NCI-H748 (cell line): ENCODE data around the gene DLG2.

ENCODE experiments used
- DNase-seq: peaks from one replicate; lab custom pipeline; 2025; ENCODE audit not compliant: unreplicated experiment; lab: John Stamatoyannopoulos, UW

Gene DLG2

DNA sequence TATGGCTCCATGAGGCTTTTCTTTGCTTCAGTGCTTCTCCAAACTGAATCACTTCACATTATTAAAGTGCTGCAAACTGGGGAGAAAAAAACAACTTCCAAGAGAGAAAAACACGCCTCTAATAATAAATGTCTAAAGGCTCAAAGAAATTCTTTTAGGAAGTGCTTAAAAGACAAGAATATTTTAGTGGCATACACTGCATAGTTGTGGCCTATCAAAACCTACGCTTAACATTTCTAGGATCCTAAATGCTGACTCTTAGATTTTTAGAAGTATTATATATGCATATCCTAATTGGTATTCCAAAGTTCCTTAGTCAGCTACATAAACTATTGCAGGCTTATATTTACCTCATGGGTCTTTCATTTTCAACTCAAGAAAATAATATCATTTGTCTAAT, 1462.0 kb downstream of the DLG2 start:
- DNase-seq, result no peak

DNA sequence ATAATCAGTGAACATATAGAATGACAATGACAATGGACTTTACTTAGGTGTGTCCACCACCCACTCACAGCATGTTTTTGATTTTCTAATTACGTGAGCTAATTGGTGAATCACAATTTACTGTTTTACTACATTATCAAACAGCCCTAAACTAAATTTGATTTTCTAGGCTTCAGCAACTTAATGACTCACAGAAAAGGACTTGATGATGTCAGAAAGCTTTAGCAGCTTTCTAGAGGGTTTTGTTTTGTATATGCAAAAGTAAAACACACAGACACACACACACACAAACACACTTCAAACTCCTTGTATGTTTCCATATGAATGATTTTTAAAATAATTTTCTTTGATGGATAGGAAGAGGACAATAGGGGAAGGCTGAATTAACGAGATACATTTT, 1462.4 kb downstream of the DLG2 start:
- DNase-seq, result no peak

DNA sequence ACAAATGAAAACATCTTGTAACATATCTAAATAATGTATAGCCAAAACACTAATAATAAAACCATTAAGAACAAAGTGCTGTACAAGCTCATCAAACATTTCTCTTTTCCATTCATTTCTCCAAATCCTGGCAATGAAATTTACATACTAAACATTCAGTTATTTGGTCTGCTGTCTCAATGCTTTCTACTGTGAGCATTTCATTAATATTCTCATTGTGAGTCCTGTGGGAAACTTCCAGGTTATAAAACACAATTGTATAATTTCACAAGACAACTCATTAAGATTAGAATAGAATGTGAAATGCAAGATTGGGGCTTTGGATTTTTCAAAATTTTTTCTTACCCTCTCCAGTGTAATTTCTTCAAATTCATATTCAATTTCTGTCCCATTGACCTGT, 1464.0 kb downstream of the DLG2 start:
- no peak for DNase-seq

DNA sequence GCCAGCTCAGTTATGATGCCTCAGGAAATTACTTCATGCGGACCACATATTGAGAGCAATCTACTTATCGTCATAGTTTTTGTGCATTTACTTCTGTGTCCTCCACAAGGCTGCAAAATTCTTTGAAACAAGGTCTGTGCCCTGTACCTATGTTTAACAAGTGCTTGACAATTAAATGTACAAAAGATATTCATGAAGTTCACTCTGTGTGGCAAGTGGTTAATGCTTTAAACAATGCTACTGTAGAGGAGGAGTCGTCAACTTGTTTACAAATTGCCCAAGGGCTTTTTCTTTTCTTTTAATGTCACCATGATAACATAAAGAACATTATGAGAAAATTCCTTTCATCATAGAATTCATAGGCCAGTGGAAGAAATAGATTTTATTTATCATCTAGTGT, 1469.5 kb downstream of the DLG2 start:
- DNase-seq, result no peak

DNA sequence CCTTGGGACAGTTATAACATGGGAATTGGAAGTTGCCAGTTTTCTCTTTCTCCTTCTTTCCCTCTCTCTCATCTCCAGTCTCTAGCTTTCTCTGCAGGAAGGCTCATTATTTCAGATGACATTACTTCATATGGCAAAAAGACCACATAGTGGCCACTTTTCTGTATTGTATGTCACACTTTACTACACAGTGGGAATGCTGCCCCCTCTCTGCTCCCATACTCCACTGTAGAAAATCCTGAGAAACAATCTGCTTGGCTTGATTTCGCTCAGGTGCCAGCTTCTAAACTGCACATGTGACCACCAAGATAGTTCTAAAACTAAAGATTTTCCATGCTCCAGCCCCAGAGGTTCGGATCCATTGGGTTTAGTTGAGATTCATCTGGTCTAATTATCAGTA, 1480.3 kb downstream of the DLG2 start:
- DNase-seq, result no peak

DNA sequence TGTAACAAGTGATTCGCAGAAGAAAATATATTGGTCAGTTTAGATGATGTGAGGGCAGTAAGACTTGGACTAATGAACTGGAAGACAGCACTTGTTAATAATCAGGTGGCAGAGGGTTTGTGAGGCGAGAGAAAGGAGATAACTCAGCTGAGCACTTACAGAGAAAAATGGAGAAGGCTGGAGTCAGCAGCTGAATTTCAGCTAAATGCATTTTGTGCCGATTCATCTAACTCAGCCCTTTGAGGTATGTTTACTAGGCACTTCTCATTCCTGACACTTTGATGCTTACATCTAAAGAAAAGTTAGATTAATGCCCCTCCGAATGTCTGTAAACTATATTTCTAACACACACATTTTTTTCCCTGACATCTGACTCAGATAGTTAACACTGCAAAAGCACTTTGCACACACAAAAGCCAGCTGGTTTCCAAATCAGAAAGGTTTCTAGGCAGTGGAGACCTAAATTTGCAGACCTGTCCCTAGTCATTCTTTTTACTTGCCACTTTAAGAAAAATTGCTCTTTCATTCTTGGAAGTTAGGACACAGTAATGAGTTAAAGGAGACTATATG, 1481.4 kb downstream of the DLG2 start:
- DNase-seq, result no peak

DNA sequence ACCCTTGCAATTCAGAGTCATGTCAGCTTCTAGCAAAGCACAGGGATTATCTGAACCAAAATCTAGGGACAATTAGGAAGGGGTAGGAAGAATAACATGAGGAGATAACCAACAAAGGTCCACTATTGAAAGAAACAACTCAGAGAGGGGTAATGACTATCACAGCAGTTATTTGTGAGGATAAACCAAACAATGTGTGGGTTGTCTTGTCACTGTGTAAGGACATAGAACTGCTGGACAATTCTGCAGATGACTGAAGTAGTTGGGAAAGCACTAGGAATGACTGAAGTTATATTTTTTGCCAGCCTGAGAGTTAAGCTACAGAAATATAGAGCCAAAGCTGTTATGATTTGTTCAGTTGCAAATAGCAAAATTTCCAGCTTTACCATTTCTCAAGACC, 1482.6 kb downstream of the DLG2 start:
- no peak for DNase-seq

DNA sequence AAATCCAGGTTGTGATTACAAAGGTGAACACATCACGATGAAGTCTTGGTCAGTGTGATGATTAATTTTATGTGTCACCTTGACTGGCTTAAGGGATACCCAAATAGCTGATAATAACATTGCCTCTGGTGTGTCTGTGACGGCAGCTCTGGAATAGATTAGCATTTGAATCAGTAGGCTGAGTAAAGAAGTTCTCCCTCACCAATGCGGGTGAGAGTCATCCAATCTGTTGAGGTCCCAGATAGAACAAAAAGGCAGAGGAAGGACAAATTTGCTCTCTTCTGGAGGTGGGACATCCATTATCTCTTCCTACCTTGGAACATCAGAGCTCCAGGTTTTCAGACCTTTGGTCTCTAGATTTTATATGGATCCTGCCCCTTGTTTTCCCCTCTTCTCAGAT, 1484.7 kb downstream of the DLG2 start:
- DNase-seq, result no peak

DNA sequence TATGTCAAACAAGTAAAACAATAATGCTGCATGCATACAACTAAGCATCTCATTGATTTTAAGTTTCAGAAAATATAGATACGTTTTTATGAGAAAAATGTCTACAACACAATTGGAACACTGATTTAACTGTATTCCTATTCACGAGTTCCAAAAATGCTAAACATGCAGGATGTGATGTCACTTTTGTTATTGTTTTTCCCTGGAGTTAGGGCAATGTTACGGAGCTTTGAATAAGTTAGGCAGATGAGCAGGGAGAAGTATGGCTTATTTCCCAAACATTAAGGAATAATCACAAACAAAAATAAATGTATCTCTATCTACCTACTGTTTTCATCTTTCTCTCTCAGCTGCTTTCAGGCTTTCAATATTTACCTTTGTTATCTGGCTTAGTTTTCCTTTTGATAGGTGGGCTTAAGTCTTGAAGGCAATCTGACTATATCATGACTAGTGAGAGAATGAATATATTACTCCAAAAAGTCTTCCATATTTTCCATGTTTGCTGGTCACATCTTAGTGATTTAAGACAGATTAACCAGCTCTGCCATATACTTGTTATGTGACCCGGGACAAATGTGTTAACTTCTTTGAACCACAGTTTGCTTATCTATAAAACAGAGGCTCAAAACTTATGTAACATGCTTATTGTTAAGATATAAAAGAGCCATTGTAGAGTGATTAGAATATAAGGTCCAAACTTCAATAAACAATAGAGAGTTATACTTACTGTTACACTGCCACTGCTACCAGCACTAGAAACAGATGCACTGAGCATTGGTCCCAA, 1486.6 kb downstream of the DLG2 start:
- no peak for DNase-seq

DNA sequence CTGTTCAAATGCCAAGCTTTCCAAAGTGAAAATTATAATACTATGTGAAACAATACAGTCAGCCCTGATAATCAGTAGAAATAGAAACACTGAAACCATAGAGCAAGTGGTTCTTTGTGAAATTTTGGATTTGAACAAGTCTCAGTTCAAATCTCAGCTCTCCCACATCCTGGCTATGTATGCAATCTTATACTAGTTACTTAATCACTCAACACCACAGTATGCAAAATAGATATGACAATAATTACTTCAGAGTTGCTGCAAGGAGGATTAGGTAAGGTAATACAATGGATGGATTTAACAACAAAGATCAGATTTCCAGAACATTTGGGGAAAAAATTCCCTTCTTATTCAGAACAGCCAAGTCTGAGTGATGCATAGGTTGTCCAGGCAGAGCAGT, 1489.2 kb downstream of the DLG2 start:
- DNase-seq, result no peak

DNA sequence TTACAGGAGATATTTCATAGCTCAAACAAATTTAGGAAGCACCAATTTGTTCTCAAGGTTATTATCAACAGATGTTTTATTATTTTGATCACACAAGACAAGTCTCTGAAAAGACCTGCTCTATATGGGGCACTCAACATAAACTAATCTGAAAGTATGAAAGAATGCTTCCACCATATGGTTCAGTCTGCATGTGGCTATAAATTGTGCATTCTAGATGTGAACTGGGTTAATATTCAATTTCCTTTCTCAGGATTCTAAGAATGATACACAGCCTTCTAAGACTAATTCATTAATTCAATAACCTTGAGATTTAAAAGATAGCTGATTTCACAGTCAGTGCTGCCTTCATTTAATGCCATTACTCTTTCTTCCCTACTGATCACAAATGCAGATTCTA, 1489.6 kb downstream of the DLG2 start:
- DNase-seq, result no peak

DNA sequence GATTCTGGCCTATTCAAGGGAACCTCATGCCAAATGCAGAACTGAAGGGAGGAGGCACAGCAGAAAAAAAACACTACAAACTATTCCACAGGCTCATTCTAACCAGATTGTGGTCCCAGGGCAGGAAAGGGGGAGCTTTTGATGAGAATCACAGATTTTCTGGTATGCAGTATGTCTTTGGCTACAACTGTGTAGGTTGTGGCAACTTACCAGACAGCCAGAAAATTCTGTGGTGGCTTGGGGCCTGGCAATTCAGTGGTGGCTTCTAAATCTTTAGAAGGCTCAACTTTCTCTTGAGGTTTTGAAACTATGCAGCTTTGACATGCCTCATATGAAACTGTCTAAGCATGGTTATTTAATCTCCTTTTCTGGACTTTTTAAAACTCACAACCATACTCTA, 1490.2 kb downstream of the DLG2 start:
- DNase-seq, result no peak

DNA sequence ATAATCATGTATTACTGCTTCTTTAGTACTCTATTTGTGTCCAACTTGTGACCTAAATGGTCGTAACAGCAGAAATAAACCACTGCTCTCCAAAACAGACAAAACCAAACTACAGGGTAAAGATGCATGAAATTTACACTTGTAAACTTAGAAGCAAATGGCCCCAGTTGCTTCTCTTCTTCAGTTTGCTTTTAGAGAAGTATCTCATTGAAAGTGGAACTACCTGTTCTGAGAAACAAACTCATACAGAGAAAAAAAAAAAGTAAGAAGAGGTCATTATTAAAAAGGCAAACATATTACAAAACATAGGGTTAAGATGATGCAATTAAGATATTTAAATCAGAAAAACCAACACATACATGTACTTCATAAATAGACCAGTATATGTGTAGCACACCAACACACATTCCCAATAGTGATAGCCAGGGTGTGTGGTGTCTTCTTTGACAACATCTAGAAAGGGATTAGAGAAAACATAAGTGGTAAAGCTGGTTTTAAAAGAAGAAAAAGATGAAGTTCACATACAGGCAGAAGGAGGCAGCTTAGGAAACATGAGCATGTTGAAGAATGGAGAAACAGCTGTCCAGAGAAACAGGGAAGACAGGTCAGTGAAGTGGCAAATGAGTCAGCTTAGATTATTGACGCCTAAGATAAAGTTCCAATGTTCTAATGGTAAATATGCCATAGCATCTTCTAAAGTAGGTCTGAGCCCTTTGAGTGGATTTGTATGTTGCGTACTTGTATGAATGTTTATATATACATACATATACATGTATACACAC, 1496.3 kb downstream of the DLG2 start:
- DNase-seq, result no peak

DNA sequence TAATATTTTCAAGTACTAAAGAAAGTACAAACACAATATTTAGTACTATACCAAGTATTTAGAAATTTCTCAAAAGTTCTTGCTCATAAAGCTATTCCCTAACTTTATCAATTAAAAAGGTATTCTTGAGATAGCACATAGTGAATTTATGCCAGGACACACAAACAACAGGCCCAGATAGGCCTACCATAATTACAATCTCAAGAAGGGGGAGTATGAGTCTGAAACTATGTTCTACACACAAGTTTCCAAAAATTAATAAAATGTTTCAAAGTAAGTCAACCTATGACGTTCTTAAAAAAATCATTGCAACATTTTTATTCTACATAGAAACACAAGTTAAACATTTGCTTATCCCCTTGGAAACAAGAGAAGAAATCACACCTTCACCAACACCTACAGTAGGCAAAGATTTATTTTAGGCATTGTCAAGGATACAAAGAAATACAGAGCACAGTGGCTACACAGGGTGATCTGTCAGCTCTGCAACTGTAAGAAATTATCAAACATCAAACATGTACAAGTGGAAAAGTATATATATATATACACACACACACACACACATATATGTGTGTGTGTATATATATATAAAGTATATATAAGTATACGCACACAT, 1497.1 kb downstream of the DLG2 start:
- DNase-seq, result no peak

DNA sequence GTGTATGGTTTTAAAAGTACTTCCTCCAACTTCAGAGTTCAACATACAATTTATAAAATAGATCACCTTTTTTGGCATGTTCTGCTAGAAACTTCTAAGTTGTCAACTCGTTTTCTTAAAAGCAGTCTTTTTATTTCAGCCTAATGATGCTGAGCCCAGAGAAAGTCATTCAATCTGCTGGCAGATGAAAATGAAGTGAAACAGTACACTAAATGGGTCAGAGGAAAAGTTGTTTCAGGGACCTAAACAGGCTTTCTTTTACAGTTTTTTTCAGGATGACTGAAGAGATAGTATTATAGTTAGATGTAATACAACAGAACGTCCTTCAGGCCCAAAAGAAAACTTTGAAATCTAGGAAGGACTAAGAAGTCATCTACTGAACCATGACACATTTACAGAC, 1498.3 kb downstream of the DLG2 start:
- no peak for DNase-seq

DNA sequence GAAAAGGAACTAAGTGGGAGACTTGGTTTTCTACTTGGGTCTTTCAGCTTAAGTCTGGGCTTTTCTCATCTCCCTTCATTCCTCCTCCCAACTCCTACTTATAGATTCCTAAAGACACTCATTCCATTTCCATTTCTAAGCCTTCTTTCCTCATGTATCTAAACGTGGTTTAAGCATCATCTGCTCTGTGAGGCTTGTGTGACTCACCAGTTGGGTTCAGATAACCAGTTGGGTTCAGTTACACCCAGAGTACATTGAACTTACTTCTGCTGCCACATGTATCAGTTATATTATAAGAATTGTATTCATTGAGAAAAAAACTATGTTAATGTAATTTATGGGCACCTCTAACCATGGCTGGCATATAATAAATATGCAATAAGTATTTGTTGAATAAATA, 1509.8 kb downstream of the DLG2 start:
- no peak for DNase-seq

DNA sequence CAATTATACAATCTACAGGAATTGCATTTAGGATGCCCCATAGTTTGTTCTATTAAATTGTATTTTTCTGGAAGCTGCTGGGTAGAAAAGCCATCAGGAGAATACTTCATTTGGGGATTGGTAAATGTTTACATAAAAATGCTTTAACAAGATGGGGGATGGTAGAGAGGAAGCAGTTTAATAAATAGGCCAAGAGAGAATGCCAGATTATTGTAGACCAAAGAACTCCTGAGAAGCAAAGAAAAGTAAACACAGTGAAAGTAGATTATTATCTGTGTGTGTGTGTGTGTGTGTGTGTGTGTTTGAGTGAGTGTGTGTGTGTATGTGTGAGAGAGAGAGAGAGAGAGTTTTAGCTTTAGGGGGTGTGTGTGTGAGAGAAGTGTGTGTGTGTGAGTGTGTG, 1520.6 kb downstream of the DLG2 start:
- DNase-seq, result no peak

DNA sequence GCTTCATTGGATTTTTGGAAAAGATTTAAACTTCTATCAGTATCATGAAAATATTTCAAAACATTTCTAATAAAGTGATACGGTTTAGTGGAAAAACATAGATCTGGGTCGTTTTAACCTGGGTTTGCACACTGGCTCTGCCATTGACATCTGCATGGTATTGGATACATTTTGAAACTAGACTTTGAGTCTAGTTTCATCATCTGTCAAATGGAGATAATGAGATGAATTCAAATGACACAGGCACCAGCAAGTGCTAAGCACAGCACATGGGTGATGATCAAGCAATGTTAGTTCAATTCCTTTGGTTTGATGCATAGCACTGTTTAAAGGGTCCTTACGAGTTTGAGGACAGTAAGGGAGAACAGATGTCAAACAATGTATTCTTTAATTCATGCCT, 1522.0 kb downstream of the DLG2 start:
- DNase-seq, result no peak

DNA sequence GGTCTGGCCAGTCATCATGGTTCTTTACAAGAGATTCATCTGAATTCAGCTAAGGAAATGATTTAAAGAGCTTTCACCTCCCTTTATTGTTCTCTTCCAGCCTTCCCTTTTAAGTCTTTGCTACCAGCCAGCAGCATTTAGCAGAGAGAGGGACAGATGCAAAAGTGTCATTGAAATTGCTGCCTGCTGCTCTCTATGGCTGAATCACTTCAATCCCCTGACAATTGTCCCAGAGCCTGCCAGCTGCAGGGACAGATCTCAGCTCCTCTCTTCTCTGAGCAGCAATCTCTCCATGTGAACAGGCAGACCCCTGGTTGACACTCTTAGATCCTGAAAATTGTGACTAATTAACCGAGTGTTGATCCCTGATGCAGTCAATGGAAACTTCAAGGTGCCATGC, 1524.0 kb downstream of the DLG2 start:
- DNase-seq, result no peak

DNA sequence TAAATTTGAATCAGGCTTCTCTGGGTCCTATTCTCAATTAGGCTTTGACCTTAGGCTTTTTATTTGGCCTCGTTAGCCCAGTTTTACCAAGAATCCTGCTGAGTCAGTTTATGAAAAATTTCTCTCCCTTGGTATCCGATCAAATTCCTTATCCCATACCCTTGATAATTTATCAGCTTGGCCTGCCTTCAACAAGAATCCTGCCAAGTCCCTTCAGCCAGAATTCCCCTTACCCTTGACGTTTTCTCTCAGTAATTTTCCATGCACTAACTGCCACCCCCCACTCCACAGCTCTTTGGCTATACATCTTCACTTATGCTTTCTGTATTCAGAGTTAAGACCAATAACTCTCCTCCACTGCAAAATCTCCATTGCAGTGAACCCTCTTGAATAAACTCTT, 1530.0 kb downstream of the DLG2 start:
- no peak for DNase-seq

DNA sequence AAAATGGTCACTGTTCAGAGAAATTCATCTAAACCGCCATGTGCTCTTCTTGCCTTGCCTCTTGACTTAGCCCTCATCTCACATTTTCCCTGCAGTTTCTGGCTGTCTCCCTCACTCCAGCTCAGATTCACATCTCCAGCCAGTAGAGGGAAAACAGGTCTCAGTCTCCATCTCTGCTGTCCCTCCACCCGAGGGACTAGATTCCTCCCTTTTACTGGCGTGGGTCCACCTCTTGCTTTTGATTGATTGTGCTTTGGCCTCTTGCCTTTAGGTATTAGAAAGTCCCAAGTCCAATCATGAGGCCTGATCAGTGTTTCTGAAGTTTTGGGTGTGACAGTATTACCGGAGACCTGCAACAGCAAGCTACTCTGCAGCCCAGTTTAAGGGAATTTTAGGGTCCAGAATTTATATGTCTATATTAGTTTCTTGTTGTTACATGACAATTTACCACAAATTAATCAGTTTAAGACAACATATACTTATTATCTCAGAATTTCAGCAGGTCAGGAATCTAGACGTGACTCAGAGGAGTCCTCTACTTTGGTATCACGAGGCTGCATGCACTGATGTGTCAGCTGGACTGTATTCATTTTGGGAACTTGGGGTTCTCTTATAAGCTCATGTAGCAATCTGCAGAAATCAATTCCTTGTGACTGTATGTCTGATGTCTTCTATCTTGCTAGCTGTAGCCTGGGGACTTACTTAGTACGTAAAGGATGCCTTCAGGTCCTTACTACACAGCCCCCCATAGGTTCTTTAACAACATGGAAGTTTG, 1535.7 kb downstream of the DLG2 start:
- DNase-seq, result no peak
